ENCODE results near the gene ELAC2.
A peak's percentile ranks its signal among the peaks of the same experiment; 100 is the strongest.

The ELAC2 gene

DNA sequence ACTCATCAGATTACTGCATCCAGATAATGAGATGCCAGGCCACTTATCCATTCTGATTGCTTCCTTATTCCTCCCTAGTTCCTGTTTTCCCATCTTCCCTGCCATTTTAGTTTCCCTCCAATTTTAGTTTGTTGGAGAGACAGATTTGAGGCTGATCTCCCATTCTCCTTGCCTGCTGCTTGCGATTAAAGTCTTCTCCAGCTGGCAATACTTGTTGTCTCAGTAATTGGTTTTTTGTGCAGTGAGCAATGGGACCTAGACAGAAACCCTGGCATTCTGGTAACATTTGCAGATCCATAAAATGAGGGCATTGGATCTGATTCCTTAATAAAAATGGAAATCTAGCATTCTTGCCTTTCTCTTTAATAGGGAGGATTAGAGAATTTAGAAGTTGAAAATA, 17.6 kb upstream of the ELAC2 start:
- no peak overlapping the region for H3K9ac ChIP-seq (ENCODE audit: low read depth, low read length)
- H3K36me3 ChIP-seq (ENCODE audit: insufficient read depth, low read length) = no peaks in the 10 kb centered on the region
- peaks cover 18% of the 10 kb centered on the region for H3K27me3 ChIP-seq (ENCODE audit: control insufficient read depth, insufficient read depth, low read length)
- H3K9me3 ChIP-seq (replicated peaks; ENCODE audit: low read length) = no peaks in the 10 kb centered on the region
- H3K4me3 ChIP-seq (ENCODE audit: low read length) = no peak overlapping the region
- H3K4me1 ChIP-seq (ENCODE audit: control insufficient read depth, insufficient read depth, low read length) = no peaks in the 10 kb centered on the region
- no peak overlapping the region for H3K4me2 ChIP-seq (ENCODE audit: low read length)

DNA sequence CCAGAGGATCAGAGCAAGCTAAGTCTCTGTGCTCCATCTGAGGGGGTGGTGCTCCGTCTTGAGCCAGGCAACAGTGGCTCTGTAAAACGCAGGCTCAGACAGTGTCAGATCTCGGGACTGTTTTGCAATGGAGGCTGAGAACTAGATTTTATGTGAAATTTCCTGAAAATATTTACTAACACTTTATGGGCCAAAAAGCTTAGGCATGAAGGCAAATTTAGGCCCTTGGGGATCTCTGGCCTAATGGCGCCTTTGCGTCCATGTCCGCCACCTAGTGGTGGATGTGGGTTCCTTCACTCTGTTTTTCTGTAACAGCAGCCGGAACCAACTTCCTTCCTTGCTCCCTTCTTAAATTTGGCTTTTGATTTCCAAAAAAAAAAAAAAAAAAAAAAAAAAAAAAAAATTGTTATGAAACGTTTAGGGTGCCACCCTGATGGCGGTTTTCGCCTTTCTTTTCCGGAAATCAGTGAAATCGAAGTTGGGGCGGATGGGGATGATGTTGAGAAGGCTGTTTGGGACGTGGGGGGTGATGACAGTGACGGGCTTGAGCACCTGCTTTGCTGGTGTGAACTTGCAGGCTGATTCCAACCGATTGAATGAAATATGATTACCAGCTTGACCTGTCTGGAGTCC, 14.0 kb upstream of the ELAC2 start:
- no peaks in the 10 kb centered on the region for H3K36me3 ChIP-seq (ENCODE audit: insufficient read depth, low read length)
- no peak overlapping the region for H3K4me3 ChIP-seq (ENCODE audit: low read length)
- H3K9me3 ChIP-seq (replicated peaks; ENCODE audit: low read length) = no peaks in the 10 kb centered on the region
- peaks cover 16% of the 10 kb centered on the region for H3K27me3 ChIP-seq (ENCODE audit: control insufficient read depth, insufficient read depth, low read length)
- H3K4me1 ChIP-seq (ENCODE audit: control insufficient read depth, insufficient read depth, low read length) = no peaks in the 10 kb centered on the region
- H3K9ac ChIP-seq (ENCODE audit: low read depth, low read length) = no peak overlapping the region
- H3K4me2 ChIP-seq (ENCODE audit: low read length) = no peak overlapping the region

GRCh38 chr17:13030459-13031300, 12.9 kb upstream of the ELAC2 start:
- H3K4me1 ChIP-seq (ENCODE audit: control insufficient read depth, insufficient read depth, low read length) = no peaks in the 10 kb centered on the region
- H3K4me2 ChIP-seq (ENCODE audit: low read length) = no peak overlapping the region
- H3K27me3 ChIP-seq (ENCODE audit: control insufficient read depth, insufficient read depth, low read length) = peaks cover 18% of the 10 kb centered on the region
- H3K9me3 ChIP-seq (replicated peaks; ENCODE audit: low read length) = no peaks in the 10 kb centered on the region
- no peak overlapping the region for H3K4me3 ChIP-seq (ENCODE audit: low read length)
- H3K36me3 ChIP-seq (ENCODE audit: insufficient read depth, low read length) = no peaks in the 10 kb centered on the region
- no peak overlapping the region for H3K9ac ChIP-seq (ENCODE audit: low read depth, low read length)

GRCh38 chr17:13030056-13030455, 12.2 kb upstream of the ELAC2 start:
- H3K4me1 ChIP-seq (ENCODE audit: control insufficient read depth, insufficient read depth, low read length) = no peaks in the 10 kb centered on the region
- H3K9ac ChIP-seq (ENCODE audit: low read depth, low read length) = no peak overlapping the region
- H3K27me3 ChIP-seq (ENCODE audit: control insufficient read depth, insufficient read depth, low read length) = peaks cover 17% of the 10 kb centered on the region
- no peaks in the 10 kb centered on the region for H3K36me3 ChIP-seq (ENCODE audit: insufficient read depth, low read length)
- H3K4me3 ChIP-seq (ENCODE audit: low read length) = no peak overlapping the region
- no peaks in the 10 kb centered on the region for H3K9me3 ChIP-seq (replicated peaks; ENCODE audit: low read length)
- H3K4me2 ChIP-seq (ENCODE audit: low read length) = no peak overlapping the region

DNA sequence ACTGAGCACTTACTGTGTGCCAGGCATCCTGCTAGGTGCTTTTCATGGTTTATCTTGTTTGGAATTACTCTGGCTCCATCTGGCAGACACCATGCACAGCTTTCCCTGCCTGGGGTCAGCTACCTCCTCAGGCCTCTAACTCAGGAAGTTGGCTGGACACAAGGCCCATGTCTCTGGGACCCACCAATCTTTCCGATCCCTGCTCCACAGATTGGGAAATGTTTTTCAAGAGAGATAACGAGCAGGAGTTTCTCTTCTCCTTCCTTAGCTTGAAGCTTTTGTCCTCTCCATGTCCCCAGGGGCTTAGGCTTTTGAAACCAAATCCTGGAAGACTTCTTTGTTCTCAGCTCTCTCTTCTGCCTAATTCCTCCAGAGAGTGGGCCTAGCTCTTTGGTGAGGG, 11.5 kb upstream of the ELAC2 start:
- Histone ChIP-seq H3K4me2 (ENCODE audit: low read length) (no peak overlapping the region), H3K4me3 (ENCODE audit: low read length) (no peak overlapping the region), H3K27me3 (ENCODE audit: control insufficient read depth, insufficient read depth, low read length) (peaks cover 14% of the 10 kb centered on the region), H3K9ac (ENCODE audit: low read depth, low read length) (no peak overlapping the region), H3K4me1 (ENCODE audit: control insufficient read depth, insufficient read depth, low read length) (no peaks in the 10 kb centered on the region), H3K9me3 (replicated peaks; ENCODE audit: low read length) (no peaks in the 10 kb centered on the region), H3K36me3 (ENCODE audit: insufficient read depth, low read length) (no peaks in the 10 kb centered on the region)

DNA sequence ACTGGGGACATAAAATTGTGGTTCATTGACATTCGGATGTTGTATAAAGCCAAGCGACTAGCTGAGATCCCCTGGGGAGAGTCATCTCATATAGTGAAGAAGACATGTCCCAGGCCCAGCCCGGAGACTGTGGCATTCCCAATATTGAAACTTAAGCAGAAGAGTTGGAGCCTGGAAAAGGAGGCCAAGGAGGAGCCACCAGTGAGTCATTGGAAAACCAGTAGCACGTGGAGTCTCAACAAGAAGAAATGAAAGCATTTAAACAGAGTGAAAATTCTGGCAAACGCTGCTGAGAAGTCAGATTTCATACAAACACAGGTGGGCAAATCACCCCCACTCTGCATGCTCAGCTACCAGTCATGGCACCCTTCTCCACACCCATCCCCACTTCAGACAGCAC, 9.4 kb upstream of the ELAC2 start:
- Histone ChIP-seq H3K36me3 (ENCODE audit: insufficient read depth, low read length) (no peaks in the 10 kb centered on the region), H3K9me3 (replicated peaks; ENCODE audit: low read length) (no peaks in the 10 kb centered on the region), H3K4me1 (ENCODE audit: control insufficient read depth, insufficient read depth, low read length) (no peaks in the 10 kb centered on the region), H3K4me2 (ENCODE audit: low read length) (no peak overlapping the region), H3K4me3 (ENCODE audit: low read length) (no peak overlapping the region), H3K27me3 (ENCODE audit: control insufficient read depth, insufficient read depth, low read length) (peaks cover 16% of the 10 kb centered on the region), H3K9ac (ENCODE audit: low read depth, low read length) (no peak overlapping the region)

DNA sequence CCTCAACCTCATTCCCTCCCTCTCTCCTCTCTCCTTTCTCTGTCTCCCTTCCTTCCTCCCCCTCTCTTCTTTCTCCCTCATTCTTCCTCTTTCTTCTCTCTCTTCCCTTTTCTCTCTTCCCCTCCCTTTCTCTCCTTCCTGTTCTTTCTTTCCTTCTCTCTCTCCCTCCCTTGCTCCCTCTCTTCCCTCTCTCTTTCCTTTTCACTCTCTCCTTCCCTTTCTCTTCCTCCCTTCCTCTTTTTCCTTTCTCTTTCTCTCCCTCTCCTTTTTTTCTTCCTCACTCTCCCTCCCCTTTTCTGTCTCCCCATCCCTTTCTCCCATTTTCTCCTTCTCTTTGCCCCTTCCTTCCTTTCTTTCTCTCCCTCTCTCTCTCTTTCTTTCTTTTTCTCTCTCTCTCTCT, 7.9 kb upstream of the ELAC2 start:
- Histone ChIP-seq H3K9me3 (replicated peaks; ENCODE audit: low read length) (no peaks in the 10 kb centered on the region), H3K9ac (ENCODE audit: low read depth, low read length) (no peak overlapping the region), H3K4me3 (ENCODE audit: low read length) (no peak overlapping the region), H3K4me2 (ENCODE audit: low read length) (no peak overlapping the region), H3K27me3 (ENCODE audit: control insufficient read depth, insufficient read depth, low read length) (peaks cover 16% of the 10 kb centered on the region), H3K4me1 (ENCODE audit: control insufficient read depth, insufficient read depth, low read length) (no peaks in the 10 kb centered on the region), H3K36me3 (ENCODE audit: insufficient read depth, low read length) (no peaks in the 10 kb centered on the region)

DNA sequence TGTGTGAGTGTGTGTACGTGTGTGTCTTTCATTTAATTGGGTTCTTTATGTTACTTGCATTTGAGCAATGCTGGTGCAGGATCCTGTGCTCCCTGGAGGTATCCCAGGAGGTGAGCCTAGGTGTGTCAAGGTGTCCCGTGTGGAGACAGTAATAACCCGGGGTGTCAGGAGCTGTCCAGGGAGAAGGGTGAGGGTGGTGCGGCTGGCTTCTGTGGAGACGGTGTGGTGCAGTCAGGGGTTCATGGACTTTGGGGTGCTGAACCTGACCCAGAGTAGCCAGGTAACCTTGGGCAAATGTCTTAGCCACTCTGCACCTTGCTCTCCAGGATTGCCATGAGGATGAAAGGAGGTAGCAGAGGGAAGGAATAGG, 7.4 kb upstream of the ELAC2 start:
- Histone ChIP-seq H3K36me3 (ENCODE audit: insufficient read depth, low read length) (no peaks in the 10 kb centered on the region), H3K27me3 (ENCODE audit: control insufficient read depth, insufficient read depth, low read length) (peaks cover 16% of the 10 kb centered on the region), H3K4me2 (ENCODE audit: low read length) (no peak overlapping the region), H3K9ac (ENCODE audit: low read depth, low read length) (no peak overlapping the region), H3K4me1 (ENCODE audit: control insufficient read depth, insufficient read depth, low read length) (no peaks in the 10 kb centered on the region), H3K4me3 (ENCODE audit: low read length) (no peak overlapping the region), H3K9me3 (replicated peaks; ENCODE audit: low read length) (no peaks in the 10 kb centered on the region)

DNA sequence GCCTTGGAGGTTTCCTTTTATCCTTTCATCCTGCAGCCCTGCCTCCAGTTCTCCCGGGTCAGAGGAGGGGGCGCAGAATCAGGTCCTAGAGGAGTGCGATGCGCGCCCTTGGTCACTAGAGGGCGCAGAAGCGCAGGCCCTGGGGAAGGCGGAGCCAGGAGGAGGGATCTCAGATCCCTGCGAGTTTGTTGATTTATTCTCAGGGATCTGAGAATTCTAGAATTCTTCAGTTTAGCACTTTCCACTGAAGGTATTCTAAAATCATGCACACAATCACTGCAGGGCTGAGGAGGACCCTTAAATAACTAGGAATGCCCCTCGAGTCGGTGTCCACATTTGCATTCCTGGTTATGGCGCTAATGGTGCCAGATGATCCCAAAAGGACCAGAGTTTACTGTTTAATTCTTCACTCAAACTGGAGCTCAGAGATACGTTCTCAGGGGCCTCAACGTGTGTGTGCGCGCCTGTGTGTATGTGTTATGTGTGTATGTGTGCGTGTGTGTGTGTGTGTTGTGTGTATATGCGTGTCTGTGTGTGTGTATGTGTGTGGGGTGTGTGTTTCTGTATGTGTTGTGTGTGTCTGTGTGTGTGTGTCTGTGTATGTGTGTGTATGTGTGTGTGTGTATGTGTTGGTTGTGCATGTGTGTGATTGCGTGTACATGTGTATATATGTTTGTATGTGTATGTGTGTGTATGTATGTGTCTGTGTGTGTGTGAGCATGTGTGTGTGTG, 6.9 kb upstream of the ELAC2 start:
- peak overlapping the region; percentile 51 for H3K4me3 ChIP-seq (ENCODE audit: low read length)

GRCh38 chr17:13024016-13024415, 6.2 kb upstream of the ELAC2 start:
- no peak overlapping the region for H3K9ac ChIP-seq (ENCODE audit: low read depth, low read length)
- peaks cover 11% of the 10 kb centered on the region for H3K27me3 ChIP-seq (ENCODE audit: control insufficient read depth, insufficient read depth, low read length)
- no peak overlapping the region for H3K4me3 ChIP-seq (ENCODE audit: low read length)
- no peaks in the 10 kb centered on the region for H3K4me1 ChIP-seq (ENCODE audit: control insufficient read depth, insufficient read depth, low read length)
- no peak overlapping the region for H3K4me2 ChIP-seq (ENCODE audit: low read length)
- H3K36me3 ChIP-seq (ENCODE audit: insufficient read depth, low read length) = no peaks in the 10 kb centered on the region
- H3K9me3 ChIP-seq (replicated peaks; ENCODE audit: low read length) = no peaks in the 10 kb centered on the region

More for the DNA sequence above, 6.9 kb upstream of the ELAC2 start:
- H3K4me1 ChIP-seq (ENCODE audit: control insufficient read depth, insufficient read depth, low read length) = no peaks in the 10 kb centered on the region
- no peaks in the 10 kb centered on the region for H3K9me3 ChIP-seq (replicated peaks; ENCODE audit: low read length)
- no peaks in the 10 kb centered on the region for H3K36me3 ChIP-seq (ENCODE audit: insufficient read depth, low read length)
- no peak overlapping the region for H3K9ac ChIP-seq (ENCODE audit: low read depth, low read length)
- H3K27me3 ChIP-seq (ENCODE audit: control insufficient read depth, insufficient read depth, low read length) = peaks cover 13% of the 10 kb centered on the region
- peak overlapping the region; percentile 68 for H3K4me2 ChIP-seq (ENCODE audit: low read length)

GRCh38 chr17:13016881-13017654, 759 bp downstream of the ELAC2 start:
- peak overlapping the region; percentile 83 for H3K4me2 ChIP-seq (ENCODE audit: low read length)
- H3K4me1 ChIP-seq (ENCODE audit: control insufficient read depth, insufficient read depth, low read length) = peaks cover 11% of the 10 kb centered on the region
- H3K36me3 ChIP-seq (ENCODE audit: insufficient read depth, low read length) = peaks cover 46% of the 10 kb centered on the region
- H3K9ac ChIP-seq (ENCODE audit: low read depth, low read length) = peak overlapping the region; percentile 93
- H3K9me3 ChIP-seq (replicated peaks; ENCODE audit: low read length) = no peaks in the 10 kb centered on the region
- H3K27me3 ChIP-seq (ENCODE audit: control insufficient read depth, insufficient read depth, low read length) = no peaks in the 10 kb centered on the region
- H3K4me3 ChIP-seq (ENCODE audit: low read length) = peak overlapping the region; percentile 98
